Sigmoid colon (tissue), 7 donors: ENCODE results near the gene ANKRD44. TPM values are rescaled to one million over a fixed set of nuclear protein-coding genes. Genes with fewer than 3 reads are reported as not detected.

Experiments
- DNase-seq: peaks from one replicate; pipeline ENCODE4 v3.0.0-alpha.2; 2019
- H3K27ac ChIP-seq, 4 donors: fragments of 200-600 bp; sonication (generic); one replicate each; pipeline ENCODE4 v1.5.1; 2016 to 2019; ENCODE audit warnings: mild to moderate bottlenecking in 1 of 4
- H3K27me3 ChIP-seq, 3 donors: fragments of 200-600 bp; sonication (generic); one replicate each; pipeline ENCODE4 v1.5.1; 2019; ENCODE audit warnings: mild to moderate bottlenecking in 1 of 3
- H3K36me3 ChIP-seq, 4 donors: fragments of 200-600 bp; sonication (generic); one replicate each; pipeline ENCODE4 v1.5.1; 2016 to 2019
- H3K4me1 ChIP-seq, 4 donors: fragments of 200-600 bp; sonication (generic); one replicate each; pipeline ENCODE4 v1.5.1; 2017 to 2019
- H3K4me3 ChIP-seq, 4 donors: fragments of 200-600 bp; sonication (generic); one replicate each; pipeline ENCODE4 v1.5.1; 2017 to 2019; ENCODE audit warnings: mild to moderate bottlenecking in 2 of 4, moderate library complexity in 1 of 4
- H3K9me3 ChIP-seq, 4 donors: fragments of 200-600 bp in 3 of 4; sonication (generic) in 3 of 4; one replicate each; pipeline versions ENCODE4 v1.5.1 to v1.6.1; 2013 to 2019
- EP300 ChIP-seq, 4 donors: sonication (generic); formaldehyde crosslinking; IDR thresholded peaks; one replicate each; pipeline ENCODE4 v1.6.1; 2017; ENCODE audit warnings: antibody characterized with exemption in 4 of 4
- POLR2A ChIP-seq, 2 donors: fragments of 450-650 bp; IDR thresholded peaks; one replicate each; pipeline ENCODE4 v1.6.1; 2016; ENCODE audit warnings: antibody characterized with exemption in 2 of 2, mild to moderate bottlenecking in 2 of 2, moderate library complexity in 2 of 2
- POLR2AphosphoS5 ChIP-seq, 4 donors: sonication (generic); formaldehyde crosslinking; IDR thresholded peaks; one replicate each; pipeline ENCODE4 v1.6.1; 2017; ENCODE audit warnings: antibody characterized with exemption in 4 of 4
- WGBS, 2 donors: extraction: QIAGEN DNeasy Blood & Tissue Kit; methylation state at CpG; one replicate each; pipeline ENCODE4 v1.1.7; 2013; 5-methylcytosine and 5-hydroxymethylcytosine counted together
- intact Hi-C: fragments of 100-400 bp; cut with DNase I; formaldehyde crosslinking; loops from one replicate; pipeline ENCODE4 v1.15.1; 2023
- polyA plus RNA-seq, 3 donors: library from polyadenylated mRNA; stranded (reverse); fragments of 200-250 nt; gene quantifications; one replicate each; pipeline ENCODE4 v1.2.3, GENCODE V29; 2013
- total RNA-seq, 4 donors: library from RNA; depleted of rRNA; stranded (reverse); fragments of >200 nt; gene quantifications; one replicate each; pipeline ENCODE4 v1.1.0, GENCODE V29; 2016
- TF ChIP-seq, protein P1 (sequence below), 4 experiments: fragments of 450-650 bp in 3 of 4; fragments of 200-600 bp in 1 of 4; IDR thresholded peaks; one replicate each; pipeline ENCODE4 v1.5.1; 2016 to 2019; ENCODE audit warnings: antibody characterized with exemption in 4 of 4, mild to moderate bottlenecking in 3 of 4, moderate library complexity in 2 of 4
- donor health status: healthy with polysubstance abuse.
- donor health status: Bipolar disorder and iron deficiency.
- donor health status: healthy.

The ANKRD44 gene
- total and polyA plus RNA-seq, 7 donors, result 1.2 to 41.1 (median 34.2) TPM

DNA sequence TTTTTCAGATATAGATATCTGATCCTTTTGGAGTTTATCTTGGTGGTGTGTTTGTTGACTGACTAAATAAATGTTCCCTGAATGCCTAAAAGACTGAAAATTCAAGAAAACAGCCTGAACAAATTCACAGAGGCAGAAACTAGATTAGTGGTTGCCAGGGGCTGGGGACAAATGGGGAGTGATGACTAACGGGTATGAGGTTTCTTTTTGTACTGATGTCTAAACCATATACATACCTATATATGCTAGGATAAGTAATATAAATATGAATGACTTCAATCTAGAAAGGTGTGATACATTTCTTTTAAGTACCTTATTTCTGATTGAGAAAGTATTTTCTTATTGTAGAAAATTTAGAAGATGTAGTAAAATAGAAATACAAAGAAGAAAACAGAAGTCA is 207.2 kb downstream of the ANKRD44 start:
- Histone ChIP-seq H3K36me3 (no peaks in the 10 kb centered on the region), H3K27me3 (no peaks in the 10 kb centered on the region), H3K27ac (no peak overlapping the region), H3K4me1 (peaks cover 0 to 5% (median 2%) of the 10 kb centered on the region in 4 donors), H3K9me3 (no peaks in the 10 kb centered on the region), H3K4me3 (no peak overlapping the region)
- TF ChIP-seq, protein P1, sequence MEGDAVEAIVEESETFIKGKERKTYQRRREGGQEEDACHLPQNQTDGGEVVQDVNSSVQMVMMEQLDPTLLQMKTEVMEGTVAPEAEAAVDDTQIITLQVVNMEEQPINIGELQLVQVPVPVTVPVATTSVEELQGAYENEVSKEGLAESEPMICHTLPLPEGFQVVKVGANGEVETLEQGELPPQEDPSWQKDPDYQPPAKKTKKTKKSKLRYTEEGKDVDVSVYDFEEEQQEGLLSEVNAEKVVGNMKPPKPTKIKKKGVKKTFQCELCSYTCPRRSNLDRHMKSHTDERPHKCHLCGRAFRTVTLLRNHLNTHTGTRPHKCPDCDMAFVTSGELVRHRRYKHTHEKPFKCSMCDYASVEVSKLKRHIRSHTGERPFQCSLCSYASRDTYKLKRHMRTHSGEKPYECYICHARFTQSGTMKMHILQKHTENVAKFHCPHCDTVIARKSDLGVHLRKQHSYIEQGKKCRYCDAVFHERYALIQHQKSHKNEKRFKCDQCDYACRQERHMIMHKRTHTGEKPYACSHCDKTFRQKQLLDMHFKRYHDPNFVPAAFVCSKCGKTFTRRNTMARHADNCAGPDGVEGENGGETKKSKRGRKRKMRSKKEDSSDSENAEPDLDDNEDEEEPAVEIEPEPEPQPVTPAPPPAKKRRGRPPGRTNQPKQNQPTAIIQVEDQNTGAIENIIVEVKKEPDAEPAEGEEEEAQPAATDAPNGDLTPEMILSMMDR (IDR thresholded peaks at IDR 0.05), result no peak
- TF ChIP-seq POLR2A (IDR thresholded peaks at IDR 0.05) (no peak), EP300 (IDR thresholded peaks at IDR 0.05) (no peak), POLR2AphosphoS5 (IDR thresholded peaks at IDR 0.05) (no peak)
- WGBS, 2 donors, result 94 to 100% methylated on average over 1 of the region's 1 CpG
- DNase-seq, result no peak
- intact Hi-C loops, result no loop called here

DNA sequence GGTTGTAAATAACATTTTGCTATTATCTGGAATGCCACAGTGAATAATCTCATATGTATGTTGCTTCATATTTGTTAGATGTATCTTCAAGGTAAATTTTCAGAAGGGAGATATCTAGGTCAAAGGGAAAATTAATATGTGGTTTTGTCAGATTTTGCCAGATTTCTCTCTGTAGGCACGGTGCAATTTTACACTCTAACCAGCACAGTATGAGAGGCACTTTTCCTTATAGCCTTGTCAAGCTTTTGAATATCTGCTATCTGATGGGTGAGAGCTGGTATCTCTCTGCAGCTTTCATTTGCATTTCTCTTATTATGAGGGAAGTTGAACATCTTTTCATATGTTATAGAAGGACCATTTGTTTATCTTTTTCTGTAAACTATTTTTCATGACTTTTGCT is 208.3 kb downstream of the ANKRD44 start:
- no peaks in the 10 kb centered on the region for H3K27me3 ChIP-seq
- intact Hi-C loops, result no loop called here
- no peak overlapping the region for H3K4me3 ChIP-seq
- TF ChIP-seq EP300 (IDR thresholded peaks at IDR 0.05) (no peak), POLR2AphosphoS5 (IDR thresholded peaks at IDR 0.05) (no peak), POLR2A (IDR thresholded peaks at IDR 0.05) (no peak)
- TF ChIP-seq, protein P1 (IDR thresholded peaks at IDR 0.05), result no peak
- peaks cover 0 to 16% (median 12%) of the 10 kb centered on the region in 4 donors for H3K4me1 ChIP-seq
- H3K9me3 ChIP-seq, result no peaks in the 10 kb centered on the region
- 82 to 85% methylated on average over 1 of the region's 1 CpG for WGBS, 2 donors
- H3K36me3 ChIP-seq, result no peaks in the 10 kb centered on the region
- H3K27ac ChIP-seq, result no peak overlapping the region
- DNase-seq, result no peak

DNA sequence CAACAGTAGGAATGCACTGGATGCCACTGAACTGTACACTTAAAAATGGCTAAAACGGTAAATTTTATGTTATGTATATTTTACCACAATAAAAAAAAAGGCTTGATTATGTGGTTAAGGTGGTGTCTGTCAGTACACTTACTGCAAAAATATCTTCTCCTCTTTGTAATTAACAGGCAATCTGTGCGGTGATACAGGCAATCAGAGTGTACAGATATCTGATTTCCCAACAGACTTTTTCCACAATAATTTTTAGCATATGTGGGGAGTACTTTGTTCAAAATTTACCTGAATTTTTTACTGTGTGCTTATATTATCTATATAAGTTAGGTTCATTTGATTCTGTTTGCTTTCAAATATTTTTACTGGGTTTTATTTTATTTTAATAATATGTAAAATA is 209.1 kb downstream of the ANKRD44 start:
- intact Hi-C loops, result no loop called here
- Histone ChIP-seq H3K4me1 (peaks cover 0 to 19% (median 14%) of the 10 kb centered on the region in 4 donors), H3K36me3 (no peaks in the 10 kb centered on the region), H3K27ac (no peak overlapping the region), H3K4me3 (no peak overlapping the region), H3K9me3 (no peaks in the 10 kb centered on the region), H3K27me3 (no peaks in the 10 kb centered on the region)
- WGBS, 2 donors, result 90 to 97% methylated on average over 2 of the region's 2 CpGs
- no peak for DNase-seq
- TF ChIP-seq POLR2A (IDR thresholded peaks at IDR 0.05), result no peak
- no peak for TF ChIP-seq EP300 (IDR thresholded peaks at IDR 0.05)
- TF ChIP-seq POLR2AphosphoS5 (IDR thresholded peaks at IDR 0.05), result no peak
- TF ChIP-seq, protein P1 (IDR thresholded peaks at IDR 0.05), result no peak

DNA sequence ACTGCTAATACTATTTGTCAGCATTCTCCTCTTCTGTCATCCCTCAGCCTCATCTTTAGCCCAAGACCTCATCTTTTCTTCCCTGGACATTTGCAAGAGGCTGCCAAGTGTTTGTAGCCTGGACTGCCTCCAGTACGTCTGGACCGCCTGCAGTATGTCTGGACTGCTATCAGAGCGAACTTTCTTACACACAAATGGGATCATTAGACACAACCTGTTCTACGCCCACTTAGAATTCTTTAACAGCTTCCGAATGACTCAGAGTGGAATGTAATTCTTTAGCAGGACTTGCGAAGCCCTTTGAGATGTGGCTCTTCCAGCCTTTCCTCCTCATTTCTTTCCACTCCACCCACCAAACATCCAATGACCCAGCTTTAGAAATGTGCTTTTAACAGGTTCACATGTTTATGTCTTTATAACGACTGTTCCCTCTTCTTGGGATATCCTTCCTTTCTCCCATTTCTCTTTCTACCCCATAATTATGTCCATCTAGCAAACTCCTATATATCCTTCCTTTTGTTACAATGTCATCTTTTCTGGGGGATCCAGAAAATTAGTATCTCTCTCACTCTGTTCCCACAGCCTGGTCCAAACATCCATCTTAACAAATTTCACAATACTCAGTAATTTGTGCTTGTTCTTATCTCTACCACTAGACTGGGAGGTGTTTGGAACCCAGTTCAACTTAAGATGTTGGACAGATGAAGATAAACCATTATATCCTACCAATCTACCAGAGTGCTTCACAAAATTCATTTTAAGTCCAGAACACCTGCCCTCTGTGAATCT is 212.8 kb downstream of the ANKRD44 start:
- TF ChIP-seq EP300 (IDR thresholded peaks at IDR 0.05) (peak in 1 of 4 donors; percentile 16), POLR2A (IDR thresholded peaks at IDR 0.05) (no peak), POLR2AphosphoS5 (IDR thresholded peaks at IDR 0.05) (peak; percentile 24 to 69 (median 62))
- TF ChIP-seq, protein P1 (IDR thresholded peaks at IDR 0.05), result no peak
- 80 to 89% methylated on average over 7 of the region's 7 CpGs for WGBS, 2 donors
- H3K27ac ChIP-seq, result peak overlapping the region; percentile 32 to 62 (median 58)
- no peaks in the 10 kb centered on the region for H3K27me3 ChIP-seq
- no peak overlapping the region for H3K4me3 ChIP-seq
- intact Hi-C loops, result no loop called here
- DNase-seq, result peak; percentile 86
- peaks cover 0 to 9% (median 0%) of the 10 kb centered on the region in 4 donors for H3K36me3 ChIP-seq
- H3K4me1 ChIP-seq, result peaks cover 0 to 21% (median 15%) of the 10 kb centered on the region in 4 donors
- H3K9me3 ChIP-seq, result no peaks in the 10 kb centered on the region
